Fibroblast of lung (primary cell): ENCODE data around the gene TEAD2. TPM values are rescaled to one million over a fixed set of nuclear protein-coding genes. Genes with fewer than 3 reads are reported as not detected.

Experiments used
- DNase-seq, 2 donors: peaks; one replicate each; pipeline versions ENCODE4 v3.0.0 to v3.0.0-alpha.2; 2010; ENCODE audit warnings: low read depth in 2 of 2
- H2AFZ ChIP-seq: 2 replicates; pipeline ENCODE4 v1.5.1; 2012; ENCODE audit warnings: low read length, control low read depth, inconsistent platforms
- H3K27ac ChIP-seq: 2 replicates; pipeline ENCODE4 v1.5.1; 2011; ENCODE audit warnings: low read length, control low read depth; ENCODE audit not compliant: insufficient read depth
- H3K27me3 ChIP-seq: 2 replicates; pipeline ENCODE4 v1.5.1; 2011; ENCODE audit warnings: mild to moderate bottlenecking, low read length; ENCODE audit not compliant: control insufficient read depth, insufficient read depth
- H3K36me3 ChIP-seq: 2 replicates; pipeline ENCODE4 v1.5.1; 2011; ENCODE audit warnings: low read length; ENCODE audit not compliant: control insufficient read depth, insufficient read depth
- H3K4me1 ChIP-seq: 2 replicates; pipeline ENCODE4 v1.5.1; 2011; ENCODE audit warnings: low read length; ENCODE audit not compliant: control insufficient read depth, insufficient read depth; ENCODE audit errors: extremely low read depth
- H3K4me2 ChIP-seq: 2 replicates; pipeline ENCODE4 v1.5.1; 2011; ENCODE audit warnings: low read length, control low read depth; ENCODE audit not compliant: insufficient read depth; ENCODE audit errors: extremely low read depth
- H3K4me3 ChIP-seq, 4 experiments: fragments of 200-600 bp in 1 of 4; sonication (generic) in 1 of 4; replicated peaks in 1 of 4; 2 replicates each; pipeline ENCODE4 v1.5.1; 2011 to 2016; ENCODE audit warnings: low read length in 4 of 4, low read depth in 3 of 4, mild to moderate bottlenecking in 3 of 4, control low read depth in 2 of 4, inconsistent platforms in 1 of 4, mixed read lengths in 1 of 4; ENCODE audit not compliant: insufficient read depth in 1 of 4; ENCODE audit errors: control extremely low read depth in 1 of 4
- H3K79me2 ChIP-seq: 2 replicates; pipeline ENCODE4 v1.5.1; 2012; ENCODE audit warnings: mild to moderate bottlenecking, low read length, inconsistent platforms; ENCODE audit not compliant: control insufficient read depth, insufficient read depth
- H3K9ac ChIP-seq: 2 replicates; pipeline ENCODE4 v1.5.1; 2011; ENCODE audit warnings: mild to moderate bottlenecking, low read length, control low read depth; ENCODE audit not compliant: insufficient read depth
- H3K9me3 ChIP-seq: 2 replicates; pipeline ENCODE4 v1.5.1; 2012; ENCODE audit warnings: low read depth, low read length; ENCODE audit not compliant: control insufficient read depth, insufficient read depth
- H4K20me1 ChIP-seq: 2 replicates; pipeline ENCODE4 v1.5.1; 2011; ENCODE audit warnings: low read length; ENCODE audit not compliant: control insufficient read depth, insufficient read depth; ENCODE audit errors: extremely low read depth
- CTCF ChIP-seq, 2 donors: IDR thresholded peaks in 1 of 2; conservative IDR thresholded peaks in 1 of 2; 1 replicate in 1 of 2; 2 replicates in 1 of 2; pipeline ENCODE4 v1.5.1; 2011 to 2012; ENCODE audit warnings: low read length in 2 of 2, control low read depth in 1 of 2, inconsistent platforms in 1 of 2, low read depth in 1 of 2, mild to moderate bottlenecking in 1 of 2
- EZH2 ChIP-seq: IDR thresholded peaks from 2 replicates; pipeline ENCODE4 v1.5.1; 2012; ENCODE audit warnings: low read length, control low read depth, mild to moderate bottlenecking; ENCODE audit errors: missing control alignments
- polyA plus RNA-seq, 2 donors: library from polyadenylated mRNA; depleted of rRNA in 1 of 2; stranded (reverse) in 1 of 2; unstranded in 1 of 2; fragments of >200 nt; gene quantifications; 2 replicates each; pipeline ENCODE4 v1.2.1, GENCODE V29; 2011 to 2012; ENCODE audit warnings: missing spikeins in 1 of 2
- total RNA-seq: library from RNA; depleted of rRNA; stranded (reverse); fragments of >200 nt; gene quantifications from 2 replicates; pipeline ENCODE4 v1.2.1, GENCODE V29; 2014

TEAD2 gene
- total and polyA plus RNA-seq, 2 donors (not counting 1 experiment from before 2014, with no cell fraction given): 19.2 to 22.7 TPM

GRCh38 chr19:49340865-49341718 lies 21.1 kb downstream of the TEAD2 start:
- H2AFZ ChIP-seq: no peak overlapping the region
- TF ChIP-seq CTCF (conservative IDR thresholded peaks at IDR 0.05 in 1 of 2, IDR thresholded peaks at IDR 0.05 in 1 of 2; ENCODE audit: low read depth in 1 of 2, low read length in 2 of 2) (no peak), EZH2 (no peak)
- peaks cover 7% of the 10 kb centered on the region for H3K36me3 ChIP-seq
- H3K79me2 ChIP-seq: no peaks in the 10 kb centered on the region
- no peak overlapping the region for H3K4me2 ChIP-seq
- no peaks in the 10 kb centered on the region for H3K9me3 ChIP-seq
- no peak for DNase-seq
- no peak overlapping the region for H3K27ac ChIP-seq
- H3K9ac ChIP-seq: no peak overlapping the region
- H3K4me3 ChIP-seq: no peak overlapping the region
- no peaks in the 10 kb centered on the region for H4K20me1 ChIP-seq
- H3K4me1 ChIP-seq: peaks cover 4% of the 10 kb centered on the region
- peaks cover 7% of the 10 kb centered on the region for H3K27me3 ChIP-seq

GRCh38 chr19:49340069-49340864 lies 21.9 kb downstream of the TEAD2 start:
- peak in 1 of 2 donors; percentile 11 for DNase-seq
- Histone ChIP-seq H3K4me1 (peaks cover 4% of the 10 kb centered on the region), H3K27ac (no peak overlapping the region), H3K9ac (no peak overlapping the region), H3K27me3 (peaks cover 7% of the 10 kb centered on the region), H3K9me3 (no peaks in the 10 kb centered on the region), H3K4me2 (no peak overlapping the region), H2AFZ (no peak overlapping the region), H3K4me3 (peak overlapping the region in 1 of 4 experiments; percentile 27), H3K79me2 (no peaks in the 10 kb centered on the region), H4K20me1 (no peaks in the 10 kb centered on the region), H3K36me3 (peaks cover 7% of the 10 kb centered on the region)
- TF ChIP-seq EZH2: no peak
- TF ChIP-seq CTCF (conservative IDR thresholded peaks at IDR 0.05 in 1 of 2, IDR thresholded peaks at IDR 0.05 in 1 of 2; ENCODE audit: low read depth in 1 of 2, low read length in 2 of 2): no peak
